Transverse colon (tissue), 4 donors: Measurements from ENCODE around the gene FBN2.

ENCODE experiments used
- CTCF ChIP-seq, 5 experiments: fragments of 200-600 bp in 3 of 5; fragments of 450-650 bp in 2 of 5; sonication (generic) in 3 of 5; IDR thresholded peaks; 1 replicate in 2 of 5; 2 replicates in 3 of 5; pipeline ENCODE4 v1.5.1; 2016 to 2017; ENCODE audit warnings: antibody characterized with exemption in 5 of 5, inconsistent platforms in 3 of 5, mild to moderate bottlenecking in 2 of 5, moderate library complexity in 1 of 5
- POLR2AphosphoS5 ChIP-seq, 3 donors: sonication (generic); formaldehyde crosslinking; IDR thresholded peaks; one replicate each; pipeline ENCODE4 v1.6.1; 2016; ENCODE audit warnings: antibody characterized with exemption in 3 of 3

GRCh38 chr5:128397876-128398275 is 140.2 kb downstream of the FBN2 start:
- TF ChIP-seq CTCF (IDR thresholded peaks at IDR 0.05): no peak
- TF ChIP-seq POLR2AphosphoS5 (IDR thresholded peaks at IDR 0.05): no peak
